Neutrophil (primary cell): ENCODE data around the gene C19orf85.
A peak's percentile ranks its signal among the peaks of the same experiment; 100 is the strongest.

Experiments used
- H3K27ac ChIP-seq: fragments of 200-600 bp; sonication (generic); 2 replicates; pipeline ENCODE4 v1.5.1; 2016; ENCODE audit warnings: mild to moderate bottlenecking, moderate library complexity
- H3K27me3 ChIP-seq: fragments of 200-600 bp; sonication (generic); 2 replicates; pipeline ENCODE4 v1.6.0; 2016; ENCODE audit warnings: mild to moderate bottlenecking
- H3K36me3 ChIP-seq: fragments of 200-600 bp; sonication (generic); 2 replicates; pipeline ENCODE4 v1.5.1; 2017
- H3K4me1 ChIP-seq, 2 experiments: fragments of 200-600 bp in 1 of 2; sonication (generic) in 1 of 2; 1 replicate in 1 of 2; 2 replicates in 1 of 2; pipeline versions ENCODE4 v1.5.1 to v1.6.1; 2013 to 2016; ENCODE audit warnings: low read depth in 1 of 2, low read length in 1 of 2, mild to moderate bottlenecking in 1 of 2, moderate library complexity in 1 of 2; ENCODE audit not compliant: control insufficient read depth in 1 of 2, insufficient read depth in 1 of 2
- H3K4me3 ChIP-seq, 2 experiments: fragments of 200-600 bp in 1 of 2; sonication (generic) in 1 of 2; 1 replicate in 1 of 2; 2 replicates in 1 of 2; pipeline ENCODE4 v1.5.1; 2013 to 2016; ENCODE audit warnings: low read depth in 1 of 2, low read length in 1 of 2, mild to moderate bottlenecking in 1 of 2, moderate library complexity in 1 of 2
- H3K9me3 ChIP-seq: fragments of 200-600 bp; sonication (generic); 2 replicates; pipeline ENCODE4 v1.5.1; 2016
- TF ChIP-seq, protein P1 (sequence below): fragments of 200-600 bp; sonication (generic); IDR thresholded peaks from 2 replicates; pipeline ENCODE4 v1.5.1; 2016; ENCODE audit warnings: antibody characterized with exemption

The C19orf85 gene

DNA sequence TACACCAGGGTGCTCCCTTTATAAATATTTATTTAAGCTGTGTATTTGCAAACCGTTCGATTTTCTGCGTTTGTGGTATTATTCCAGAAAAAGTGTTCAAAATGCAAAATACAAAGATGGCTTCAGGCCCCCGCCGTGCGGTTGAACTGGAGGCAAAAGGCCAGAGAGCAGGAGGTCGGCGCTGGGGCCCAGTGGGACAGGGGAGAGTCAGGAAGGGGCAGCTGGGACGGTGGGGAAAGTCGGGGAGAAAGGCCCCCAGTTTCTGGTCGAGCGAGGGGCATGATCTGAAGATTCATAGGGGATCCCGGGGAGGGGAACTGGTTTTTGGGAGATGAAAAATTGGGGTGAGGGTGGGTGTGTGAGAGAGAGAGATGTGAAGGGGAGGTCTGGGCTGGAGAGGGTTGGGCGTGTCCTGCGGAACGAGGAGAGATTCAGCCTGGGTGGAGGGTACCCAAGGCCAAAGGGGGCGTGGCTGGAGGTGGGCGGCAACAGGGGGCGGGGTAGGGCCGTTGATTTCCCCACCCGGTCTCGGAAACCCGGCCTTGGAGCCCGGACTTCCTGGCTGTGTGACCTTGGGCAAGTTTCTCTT lies 3.8 kb downstream of the C19orf85 start:
- Histone ChIP-seq H3K9me3 (no peaks in the 10 kb centered on the region), H3K36me3 (no peaks in the 10 kb centered on the region), H3K27ac (no peak overlapping the region), H3K4me3 (peak overlapping the region; percentile 76 to 83), H3K4me1 (peaks cover 12 to 16% of the 10 kb centered on the region in 2 experiments), H3K27me3 (peaks cover 5% of the 10 kb centered on the region)
- TF ChIP-seq, protein P1, sequence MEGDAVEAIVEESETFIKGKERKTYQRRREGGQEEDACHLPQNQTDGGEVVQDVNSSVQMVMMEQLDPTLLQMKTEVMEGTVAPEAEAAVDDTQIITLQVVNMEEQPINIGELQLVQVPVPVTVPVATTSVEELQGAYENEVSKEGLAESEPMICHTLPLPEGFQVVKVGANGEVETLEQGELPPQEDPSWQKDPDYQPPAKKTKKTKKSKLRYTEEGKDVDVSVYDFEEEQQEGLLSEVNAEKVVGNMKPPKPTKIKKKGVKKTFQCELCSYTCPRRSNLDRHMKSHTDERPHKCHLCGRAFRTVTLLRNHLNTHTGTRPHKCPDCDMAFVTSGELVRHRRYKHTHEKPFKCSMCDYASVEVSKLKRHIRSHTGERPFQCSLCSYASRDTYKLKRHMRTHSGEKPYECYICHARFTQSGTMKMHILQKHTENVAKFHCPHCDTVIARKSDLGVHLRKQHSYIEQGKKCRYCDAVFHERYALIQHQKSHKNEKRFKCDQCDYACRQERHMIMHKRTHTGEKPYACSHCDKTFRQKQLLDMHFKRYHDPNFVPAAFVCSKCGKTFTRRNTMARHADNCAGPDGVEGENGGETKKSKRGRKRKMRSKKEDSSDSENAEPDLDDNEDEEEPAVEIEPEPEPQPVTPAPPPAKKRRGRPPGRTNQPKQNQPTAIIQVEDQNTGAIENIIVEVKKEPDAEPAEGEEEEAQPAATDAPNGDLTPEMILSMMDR = no peak

DNA sequence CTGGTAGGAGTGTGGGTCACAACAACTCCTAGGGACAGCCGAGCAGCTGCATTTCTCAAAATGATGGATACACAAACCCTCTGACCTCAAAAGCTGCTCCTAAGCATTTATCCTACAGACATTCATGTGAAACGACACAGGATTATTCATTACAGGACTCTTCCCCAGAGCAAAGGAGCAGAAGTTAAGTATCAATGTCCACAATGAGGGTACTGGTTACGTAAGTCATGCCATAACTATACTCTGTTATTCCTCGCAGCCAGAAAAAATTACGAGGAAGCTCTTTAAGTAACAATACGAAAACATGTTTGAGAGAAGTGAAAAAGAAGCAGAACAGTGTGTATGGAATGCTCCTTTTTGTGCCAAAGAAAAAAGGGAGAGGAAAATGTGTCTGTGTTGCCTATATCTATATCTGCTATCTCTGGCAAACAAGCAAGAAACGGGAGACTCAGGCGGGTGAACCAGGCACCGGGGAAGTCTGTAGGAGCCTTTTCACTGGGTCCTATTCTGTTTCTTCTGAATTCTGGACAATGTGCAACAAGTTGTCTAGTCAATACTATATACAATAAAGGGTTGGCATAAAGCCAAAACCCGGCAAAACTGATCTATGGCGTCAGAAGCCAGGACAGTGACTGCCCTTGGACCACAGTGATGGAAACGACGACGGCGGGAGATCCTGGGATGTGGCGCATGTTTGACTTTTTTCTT lies 4.4 kb downstream of the C19orf85 start:
- TF ChIP-seq, protein P1 = no peak
- no peak overlapping the region for H3K27ac ChIP-seq
- no peaks in the 10 kb centered on the region for H3K9me3 ChIP-seq
- H3K4me1 ChIP-seq = peaks cover 12 to 16% of the 10 kb centered on the region in 2 experiments
- no peaks in the 10 kb centered on the region for H3K36me3 ChIP-seq
- no peaks in the 10 kb centered on the region for H3K27me3 ChIP-seq
- no peak overlapping the region for H3K4me3 ChIP-seq

DNA sequence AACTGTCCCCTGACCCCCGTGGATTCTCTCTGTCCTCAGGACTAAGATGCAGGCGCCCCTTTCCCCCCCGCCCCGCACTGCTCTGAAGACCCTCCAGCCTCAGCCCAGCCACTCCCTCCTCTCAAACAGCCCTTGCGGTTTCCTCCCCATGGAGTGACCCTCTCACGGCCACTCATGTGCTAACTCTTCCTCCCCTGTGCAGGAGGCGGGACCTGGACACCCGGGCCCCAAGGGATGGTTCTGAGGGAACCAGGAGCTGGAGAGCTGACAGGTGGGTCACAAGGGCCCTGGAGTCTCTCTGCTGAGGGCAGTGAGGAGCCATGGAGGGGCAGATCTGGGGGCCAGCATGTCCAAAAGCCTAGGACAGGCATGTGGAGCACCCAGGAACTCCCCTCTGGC lies 5.0 kb downstream of the C19orf85 start:
- H3K27me3 ChIP-seq = no peaks in the 10 kb centered on the region
- H3K36me3 ChIP-seq = no peaks in the 10 kb centered on the region
- H3K4me1 ChIP-seq = peaks cover 12 to 16% of the 10 kb centered on the region in 2 experiments
- TF ChIP-seq, protein P1 = no peak
- H3K9me3 ChIP-seq = no peaks in the 10 kb centered on the region
- H3K4me3 ChIP-seq = no peak overlapping the region
- no peak overlapping the region for H3K27ac ChIP-seq

DNA sequence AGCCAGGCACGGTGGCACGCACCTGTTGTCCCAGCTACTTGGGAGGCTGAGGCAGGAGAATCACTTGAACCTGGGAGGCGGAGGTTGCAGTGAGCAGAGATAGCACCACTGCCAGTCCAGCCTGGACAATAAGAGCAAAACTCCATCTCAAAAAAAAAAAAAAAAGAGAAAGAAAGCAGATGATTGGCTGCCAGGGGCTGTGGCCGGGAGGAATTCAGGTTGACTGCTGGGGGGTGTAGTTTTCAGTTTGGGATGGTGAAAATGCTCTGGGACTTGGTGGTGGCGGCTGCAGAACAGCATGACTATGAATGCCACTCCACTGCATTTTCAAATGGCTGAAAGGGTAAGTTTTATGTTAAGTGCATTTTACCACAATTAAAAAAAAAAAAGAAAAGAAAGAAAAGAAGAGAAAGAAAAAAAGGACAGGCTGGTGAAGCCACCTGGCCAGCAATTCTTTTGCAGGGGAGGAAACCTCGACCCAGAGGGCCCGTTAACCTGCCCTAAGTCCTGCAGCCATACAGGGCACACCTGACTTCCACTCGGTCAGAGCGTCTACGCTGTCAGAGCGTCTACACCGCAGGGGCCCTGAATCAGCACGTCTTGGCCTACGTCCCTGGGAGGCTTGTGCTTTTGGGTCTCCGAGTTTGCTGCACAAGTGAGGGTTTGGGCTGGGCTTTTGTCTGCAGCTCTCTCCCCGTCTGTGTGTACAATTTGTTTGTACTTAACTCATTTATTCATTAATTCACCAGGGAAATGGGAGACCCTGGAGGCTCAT lies 6.7 kb downstream of the C19orf85 start:
- TF ChIP-seq, protein P1 = no peak
- no peak overlapping the region for H3K27ac ChIP-seq
- no peaks in the 10 kb centered on the region for H3K9me3 ChIP-seq
- H3K4me3 ChIP-seq = no peak overlapping the region
- peaks cover 14% of the 10 kb centered on the region for H3K27me3 ChIP-seq
- no peaks in the 10 kb centered on the region for H3K36me3 ChIP-seq
- H3K4me1 ChIP-seq = peaks cover 12 to 16% of the 10 kb centered on the region in 2 experiments

DNA sequence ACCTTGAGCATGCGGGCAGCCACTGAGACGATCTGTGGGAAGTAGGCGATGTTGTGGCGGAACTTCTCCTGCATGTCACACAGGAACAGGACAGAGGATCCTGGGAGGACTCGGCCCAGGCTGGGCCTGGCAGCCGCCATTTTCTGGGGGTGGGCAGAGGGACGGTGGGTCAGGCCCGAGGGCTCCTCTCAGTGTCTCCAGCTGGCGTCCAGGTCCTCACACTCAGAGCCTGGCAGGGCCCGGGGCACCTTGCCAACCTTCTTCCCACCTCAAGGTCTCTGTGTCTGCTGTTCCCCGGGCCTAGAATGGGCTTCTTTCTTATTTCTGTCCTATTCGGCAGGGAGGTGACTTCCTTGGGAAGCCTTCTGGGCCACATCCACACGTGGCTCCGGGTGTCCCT lies 8.2 kb downstream of the C19orf85 start:
- no peak overlapping the region for H3K4me3 ChIP-seq
- TF ChIP-seq, protein P1 = no peak
- H3K36me3 ChIP-seq = no peaks in the 10 kb centered on the region
- H3K9me3 ChIP-seq = no peaks in the 10 kb centered on the region
- H3K4me1 ChIP-seq = peaks cover 3 to 5% of the 10 kb centered on the region in 2 experiments
- H3K27me3 ChIP-seq = peaks cover 29% of the 10 kb centered on the region
- H3K27ac ChIP-seq = no peak overlapping the region
